Ovary (tissue), 9 donors: ENCODE results near the gene TOP1. TPM values are rescaled to one million over a fixed set of nuclear protein-coding genes. Genes with fewer than 3 reads are reported as not detected.

ENCODE experiments used
- DNase-seq, 5 donors: peaks; one replicate each; pipeline ENCODE4 v3.0.0-alpha.2; 2019 to 2020
- H3K27ac ChIP-seq, 2 donors: fragments of 200-600 bp; one replicate each; pipeline versions ENCODE4 v1.5.1 to v1.8.0; 2019 to 2022
- H3K27me3 ChIP-seq: fragments of 200-600 bp; one replicate; pipeline ENCODE4 v1.8.0; 2022
- H3K36me3 ChIP-seq: fragments of 200-600 bp; sonication (generic); one replicate; pipeline ENCODE4 v1.5.1; 2019
- H3K4me1 ChIP-seq: one replicate; pipeline ENCODE4 v1.8.1; 2013; ENCODE audit warnings: mild to moderate bottlenecking, moderate library complexity; ENCODE audit not compliant: insufficient read depth
- H3K4me3 ChIP-seq: fragments of 200-600 bp; sonication (generic); one replicate; pipeline ENCODE4 v1.5.1; 2017
- H3K9me3 ChIP-seq, 2 donors: fragments of 200-600 bp in 1 of 2; sonication (generic) in 1 of 2; one replicate each; pipeline versions ENCODE4 v1.5.1 to v1.8.1; 2013 to 2019; ENCODE audit warnings: mild to moderate bottlenecking in 1 of 2, moderate library complexity in 1 of 2
- EP300 ChIP-seq: sonication (generic); formaldehyde crosslinking; IDR thresholded peaks from one replicate; pipeline ENCODE4 v1.6.1; 2017; ENCODE audit warnings: antibody characterized with exemption
- POLR2A ChIP-seq: fragments of 450-650 bp; IDR thresholded peaks from one replicate; pipeline ENCODE4 v1.6.1; 2017; ENCODE audit warnings: antibody characterized with exemption, mild to moderate bottlenecking, moderate library complexity
- WGBS, 3 donors: extraction: QIAGEN DNeasy Blood & Tissue Kit in 1 of 3; methylation state at CpG; one replicate each; pipeline versions ENCODE4 v1.1.5 to v1.1.7; 2013 to 2017; 5-methylcytosine and 5-hydroxymethylcytosine counted together
- intact Hi-C, 4 donors: fragments of 100-400 bp; cut with DNase I; formaldehyde crosslinking; loops; one replicate each; pipeline versions ENCODE4 v1.11.0 to v1.15.1; 2022 to 2023
- polyA plus RNA-seq, 2 donors: library from polyadenylated mRNA; stranded (reverse); fragments of 200-250 nt in 1 of 2; fragments of 350-450 nt in 1 of 2; fragmentation: Illumina TruSeq in 1 of 2; extraction: RNeasy Lipid Tissue Mini Kit (QIAGEN cat#74804) in 1 of 2; gene quantifications; one replicate each; pipeline ENCODE4 v1.2.3, GENCODE V29; 2013 to 2014
- total RNA-seq, 7 donors: library from RNA; depleted of rRNA in 2 of 7; stranded (reverse); fragments of >200 nt in 2 of 7; fragmentation: NEBNext Ultra II Directional in 3 of 7; extraction: Animal tissue kit (Norgen Biotek cat#: 25700) in 3 of 7; gene quantifications; one replicate each; pipeline versions ENCODE4 v1.1.0 to v1.2.4, GENCODE V29; 2016 to 2023
- TF ChIP-seq, protein P1 (sequence below), 3 donors: fragments of 450-650 bp in 2 of 3; fragments of 200-600 bp in 1 of 3; IDR thresholded peaks; one replicate each; pipeline versions ENCODE4 v1.5.1 to v1.8.0; 2016 to 2022; ENCODE audit warnings: antibody characterized with exemption in 3 of 3, mild to moderate bottlenecking in 1 of 3
- donor health status: DM: no; HTN: no; CAD: no; lungs with moderate emphysema.
- donor health status: DM: no; HTN: no; CAD: no.
- donor health status: Bipolar disorder and iron deficiency.
- donor health status: DM: yes; HTN: yes; CAD: no.
- donor health status: DM: no; HTN: no; CAD: no.
- donor health status: DM: yes; HTN: yes; CAD: no.

The TOP1 gene
- total and polyA plus RNA-seq, 9 donors: 20.9 to 48.4 (median 35.6) TPM

DNA sequence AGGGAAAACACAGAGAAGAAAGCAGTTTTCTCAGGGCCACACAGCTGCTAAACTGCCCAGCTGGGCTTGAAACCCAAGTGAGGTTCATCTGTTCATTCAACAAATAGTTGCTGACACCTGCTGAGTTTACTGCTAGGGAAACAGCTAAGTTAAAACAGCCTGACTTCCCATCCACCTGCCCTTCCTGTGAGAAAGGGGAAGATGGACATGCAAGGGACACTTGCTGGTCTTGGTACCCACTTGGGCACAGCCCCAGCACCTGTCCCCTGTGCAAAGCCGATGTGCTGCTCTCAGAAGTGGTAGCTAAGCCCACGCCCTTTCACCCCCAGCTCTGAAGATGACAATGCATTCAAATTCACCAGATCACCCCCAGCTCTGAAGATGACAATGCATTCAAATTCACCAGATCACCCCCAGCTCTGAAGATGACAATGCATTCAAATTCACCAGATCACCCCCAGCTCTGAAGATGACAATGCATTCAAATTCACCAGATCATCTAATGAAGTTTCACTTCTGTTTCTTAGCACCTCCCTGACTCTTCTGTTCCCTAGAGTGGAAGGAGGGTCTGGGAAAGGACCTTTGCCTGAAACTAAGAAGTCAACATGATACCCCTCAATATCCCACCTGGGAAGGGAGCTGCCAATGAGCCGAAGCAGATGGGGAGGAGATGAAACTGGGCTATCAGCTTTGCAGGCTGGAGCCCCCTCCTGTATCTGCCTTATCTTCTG is 46.0 kb upstream of the TOP1 start:
- Histone ChIP-seq H3K9me3 (no peaks in the 10 kb centered on the region), H3K27ac (no peak overlapping the region), H3K4me1 (no peaks in the 10 kb centered on the region), H3K27me3 (no peaks in the 10 kb centered on the region), H3K4me3 (no peak overlapping the region), H3K36me3 (no peaks in the 10 kb centered on the region)
- no peak for DNase-seq
- TF ChIP-seq POLR2A: no peak
- TF ChIP-seq, protein P1, sequence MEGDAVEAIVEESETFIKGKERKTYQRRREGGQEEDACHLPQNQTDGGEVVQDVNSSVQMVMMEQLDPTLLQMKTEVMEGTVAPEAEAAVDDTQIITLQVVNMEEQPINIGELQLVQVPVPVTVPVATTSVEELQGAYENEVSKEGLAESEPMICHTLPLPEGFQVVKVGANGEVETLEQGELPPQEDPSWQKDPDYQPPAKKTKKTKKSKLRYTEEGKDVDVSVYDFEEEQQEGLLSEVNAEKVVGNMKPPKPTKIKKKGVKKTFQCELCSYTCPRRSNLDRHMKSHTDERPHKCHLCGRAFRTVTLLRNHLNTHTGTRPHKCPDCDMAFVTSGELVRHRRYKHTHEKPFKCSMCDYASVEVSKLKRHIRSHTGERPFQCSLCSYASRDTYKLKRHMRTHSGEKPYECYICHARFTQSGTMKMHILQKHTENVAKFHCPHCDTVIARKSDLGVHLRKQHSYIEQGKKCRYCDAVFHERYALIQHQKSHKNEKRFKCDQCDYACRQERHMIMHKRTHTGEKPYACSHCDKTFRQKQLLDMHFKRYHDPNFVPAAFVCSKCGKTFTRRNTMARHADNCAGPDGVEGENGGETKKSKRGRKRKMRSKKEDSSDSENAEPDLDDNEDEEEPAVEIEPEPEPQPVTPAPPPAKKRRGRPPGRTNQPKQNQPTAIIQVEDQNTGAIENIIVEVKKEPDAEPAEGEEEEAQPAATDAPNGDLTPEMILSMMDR (IDR thresholded peaks at IDR 0.05): no peak
- TF ChIP-seq EP300: no peak
- intact Hi-C loops: loop anchor here in 1 of 4 donors (10.0 kb wide), 1 partner anchor 362 kb away; the partner anchor contains the start of gene LPIN3
- whole genome bisulfite sequencing, 3 donors: 77 to 87% (median 80%) methylated on average over 3 of the region's 3 CpGs

- WGBS, 3 donors: 86 to 95% (median 86%) methylated on average over 2 of the region's 2 CpGs
- H3K27me3 ChIP-seq: no peaks in the 10 kb centered on the region
- H3K4me1 ChIP-seq: no peaks in the 10 kb centered on the region
- no peaks in the 10 kb centered on the region for H3K36me3 ChIP-seq
- intact Hi-C loops: loop anchor here in 1 of 4 donors (10.0 kb wide), 1 partner anchor 361 kb away; the partner anchor contains the start of gene LPIN3
- no peak for DNase-seq
- H3K4me3 ChIP-seq: no peak overlapping the region
- H3K9me3 ChIP-seq: no peaks in the 10 kb centered on the region
- TF ChIP-seq POLR2A (no peak), EP300 (no peak)
- TF ChIP-seq, protein P1 (IDR thresholded peaks at IDR 0.05): no peak
- H3K27ac ChIP-seq: no peak overlapping the region
Observed at GRCh38 chr20:40983898-40984297, 44.7 kb upstream of the TOP1 start.

DNA sequence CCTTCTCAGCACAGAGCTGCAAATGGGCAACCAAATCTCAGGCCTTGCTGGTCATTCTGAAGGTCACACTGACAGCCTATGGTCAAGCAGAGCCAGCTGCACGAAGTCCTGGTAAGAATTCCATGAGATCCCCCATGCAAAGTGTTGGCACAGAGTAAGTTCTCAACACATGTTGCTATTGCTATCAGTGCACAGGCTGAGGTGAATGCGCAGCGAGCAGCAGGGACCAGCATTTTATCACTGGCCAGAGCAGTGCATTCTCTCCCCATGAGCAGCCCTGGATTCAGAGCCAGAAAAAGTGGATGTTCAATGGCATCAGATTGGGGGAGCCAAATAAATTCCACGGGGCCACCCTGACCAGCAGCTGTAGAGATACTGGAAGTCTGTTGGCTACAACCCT is 44.1 kb upstream of the TOP1 start:
- no peaks in the 10 kb centered on the region for H3K36me3 ChIP-seq
- TF ChIP-seq, protein P1 (IDR thresholded peaks at IDR 0.05): no peak
- TF ChIP-seq POLR2A (no peak), EP300 (no peak)
- H3K4me1 ChIP-seq: no peaks in the 10 kb centered on the region
- 89 to 95% (median 95%) methylated on average over 4 of the region's 4 CpGs for WGBS, 3 donors
- H3K4me3 ChIP-seq: no peak overlapping the region
- intact Hi-C loops: loop anchor here in 1 of 4 donors (10.0 kb wide), 1 partner anchor 360 kb away; the partner anchor contains the start of gene LPIN3
- no peaks in the 10 kb centered on the region for H3K9me3 ChIP-seq
- H3K27ac ChIP-seq: no peak overlapping the region
- H3K27me3 ChIP-seq: no peaks in the 10 kb centered on the region
- no peak for DNase-seq

DNA sequence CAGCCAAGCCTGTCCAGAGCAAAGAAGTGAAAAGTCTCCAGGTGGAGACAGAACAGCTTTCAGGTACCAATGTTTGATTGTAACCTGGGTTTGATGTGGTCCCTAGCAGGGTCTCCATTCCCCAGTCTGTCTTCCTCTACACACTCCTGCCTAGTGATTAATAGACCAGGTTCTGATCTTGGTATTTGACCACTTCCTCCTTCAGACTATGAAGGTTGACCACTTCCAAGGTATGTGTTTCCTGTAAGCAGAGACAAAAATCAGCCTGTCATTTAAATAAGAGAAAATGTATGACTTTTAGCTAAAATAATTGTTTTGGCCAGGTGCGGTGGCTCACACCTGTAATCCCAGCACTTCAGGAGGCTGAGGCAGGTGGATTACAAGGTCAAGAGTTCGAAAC is 41.8 kb upstream of the TOP1 start:
- Histone ChIP-seq H3K36me3 (no peaks in the 10 kb centered on the region), H3K4me1 (no peaks in the 10 kb centered on the region), H3K9me3 (no peaks in the 10 kb centered on the region), H3K27ac (no peak overlapping the region), H3K27me3 (no peaks in the 10 kb centered on the region), H3K4me3 (no peak overlapping the region)
- 92 to 94% (median 94%) methylated on average over 2 of the region's 2 CpGs for WGBS, 3 donors
- DNase-seq: no peak
- TF ChIP-seq POLR2A: no peak
- TF ChIP-seq EP300: no peak
- TF ChIP-seq, protein P1 (IDR thresholded peaks at IDR 0.05): no peak
- intact Hi-C loops: loop anchor here in 1 of 4 donors (10.0 kb wide), 1 partner anchor 358 kb away; the partner anchor contains the start of gene LPIN3
